Panc1 (cell line): ENCODE measurements around the gene BICD2.

Experiments
- CTCF ChIP-seq: fragments of 450-650 bp; IDR thresholded peaks from 2 replicates; pipeline ENCODE4 v1.5.1; 2017; ENCODE audit warnings: mild to moderate bottlenecking
- REST ChIP-seq, 2 experiments: IDR thresholded peaks; 2 replicates each; pipeline ENCODE4 v1.6.1; 2011 to 2012; ENCODE audit warnings: low read depth in 2 of 2, control low read depth in 1 of 2, low read length in 1 of 2, mild to moderate bottlenecking in 1 of 2, moderate library complexity in 1 of 2; ENCODE audit not compliant: insufficient read depth in 1 of 2

GRCh38 chr9:92669527-92669889, 95.1 kb downstream of the BICD2 start:
- TF ChIP-seq CTCF (no peak), REST (IDR thresholded peaks at IDR 0.05; ENCODE audit: insufficient read depth in 1 of 2, low read depth in 2 of 2, low read length in 1 of 2) (no peak)
